ENCODE results near the gene CBARP. TPM values are rescaled to one million over a fixed set of nuclear protein-coding genes. Genes with fewer than 3 reads are reported as not detected.

CBARP gene
- total RNA-seq, 2 experiments from 2014 or later, result 0.09 to 0.13 TPM

DNA sequence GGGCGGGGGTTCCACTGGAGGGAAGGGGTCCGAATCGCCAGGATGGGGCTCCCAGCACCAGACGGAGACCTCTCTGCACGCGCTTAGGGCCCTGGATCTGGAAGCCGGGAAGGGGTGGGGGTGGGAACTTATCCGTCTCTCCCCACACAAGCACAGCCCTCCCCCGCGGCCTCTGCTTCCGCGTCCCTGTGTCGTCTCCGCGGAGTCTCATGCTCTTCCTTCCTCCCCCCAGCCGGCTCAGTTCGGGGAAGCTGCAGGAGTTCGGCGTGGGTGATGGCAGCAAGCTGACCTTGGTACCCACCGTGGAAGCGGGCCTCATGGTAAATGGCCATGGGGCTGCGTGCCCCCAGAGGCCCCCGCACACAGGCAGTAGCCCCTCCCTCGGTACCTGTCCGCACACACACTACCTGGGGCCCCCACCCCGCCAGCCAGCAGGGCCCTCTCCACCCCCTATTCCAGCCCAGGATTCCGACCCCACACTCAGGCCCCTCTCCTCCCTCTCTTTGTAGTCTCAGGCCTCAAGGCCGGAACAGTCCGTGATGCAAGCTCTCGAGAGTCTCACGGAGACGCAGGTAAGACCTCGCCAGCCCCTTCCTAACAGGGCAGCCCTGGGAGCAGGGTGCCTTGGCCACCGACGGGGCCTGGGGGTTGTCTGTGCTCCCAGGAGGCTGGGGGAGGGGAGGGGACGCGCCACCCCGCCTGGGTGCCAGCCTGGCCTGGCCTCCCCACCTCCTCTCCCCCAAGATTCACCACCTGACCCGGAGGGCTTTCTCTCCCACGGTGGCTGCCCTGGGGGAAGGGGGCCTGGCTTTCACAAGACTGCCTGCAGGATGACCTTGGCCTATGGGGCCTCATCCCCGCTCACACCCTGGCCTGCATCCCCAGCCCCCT is 13.8 kb upstream of the CBARP start:
- peaks cover 36% of the 10 kb centered on the region for H3K4me1 ChIP-seq (ENCODE audit: insufficient read depth, low read length, poor library complexity, severe bottlenecking)

GRCh38 chr19:1250437-1251260 is 12.8 kb upstream of the CBARP start:
- peak; percentile 74 for DNase-seq (ENCODE audit: low spot score)
- Histone ChIP-seq H3K27ac (ENCODE audit: low read depth, low read length, poor library complexity, severe bottlenecking) (peak overlapping the region; percentile 87), H2AFZ (ENCODE audit: low read length) (no peak overlapping the region), H4K20me1 (ENCODE audit: insufficient read depth, low read length) (0 out of 2 replicates have a peak, but pooled peaks cover 7% of the 10 kb centered on the region), H3K36me3 (ENCODE audit: insufficient read depth, low read length) (peaks cover 58% of the 10 kb centered on the region), H3K4me1 (ENCODE audit: insufficient read depth, low read length, poor library complexity, severe bottlenecking) (peaks cover 39% of the 10 kb centered on the region), H3K9me3 (ENCODE audit: low read length) (no peaks in the 10 kb centered on the region), H3K4me2 (ENCODE audit: low read length) (peak overlapping the region; percentile 100), H3K9me2 (ENCODE audit: insufficient read depth, low read length) (no peaks in the 10 kb centered on the region), H3K4me3 (ENCODE audit: low read depth, low read length, poor library complexity, severe bottlenecking) (peak overlapping the region; percentile 97), H3K79me2 (ENCODE audit: insufficient read depth, low read depth, low read length) (peaks cover 37% of the 10 kb centered on the region; the same call in 1 of the 2 replicates)
- intact Hi-C loops (cut with micrococcal nuclease; ENCODE audit: unreplicated experiment), result no loop called here
- ChIA-PET CTCF (ENCODE audit: unreplicated experiment) (no interaction called here), POLR2A (no interaction called here)
- TF ChIP-seq, protein P1, sequence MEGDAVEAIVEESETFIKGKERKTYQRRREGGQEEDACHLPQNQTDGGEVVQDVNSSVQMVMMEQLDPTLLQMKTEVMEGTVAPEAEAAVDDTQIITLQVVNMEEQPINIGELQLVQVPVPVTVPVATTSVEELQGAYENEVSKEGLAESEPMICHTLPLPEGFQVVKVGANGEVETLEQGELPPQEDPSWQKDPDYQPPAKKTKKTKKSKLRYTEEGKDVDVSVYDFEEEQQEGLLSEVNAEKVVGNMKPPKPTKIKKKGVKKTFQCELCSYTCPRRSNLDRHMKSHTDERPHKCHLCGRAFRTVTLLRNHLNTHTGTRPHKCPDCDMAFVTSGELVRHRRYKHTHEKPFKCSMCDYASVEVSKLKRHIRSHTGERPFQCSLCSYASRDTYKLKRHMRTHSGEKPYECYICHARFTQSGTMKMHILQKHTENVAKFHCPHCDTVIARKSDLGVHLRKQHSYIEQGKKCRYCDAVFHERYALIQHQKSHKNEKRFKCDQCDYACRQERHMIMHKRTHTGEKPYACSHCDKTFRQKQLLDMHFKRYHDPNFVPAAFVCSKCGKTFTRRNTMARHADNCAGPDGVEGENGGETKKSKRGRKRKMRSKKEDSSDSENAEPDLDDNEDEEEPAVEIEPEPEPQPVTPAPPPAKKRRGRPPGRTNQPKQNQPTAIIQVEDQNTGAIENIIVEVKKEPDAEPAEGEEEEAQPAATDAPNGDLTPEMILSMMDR (conservative IDR thresholded peaks at IDR 0.05; ENCODE audit: low read length), result no peak
- no peak for TF ChIP-seq EZH2phosphoT487 (IDR thresholded peaks at IDR 0.05; ENCODE audit: borderline replicate concordance, low read depth, low read length)
- BruUV-seq (replicated peaks), result no TSS peak

More for the DNA sequence above, 13.8 kb upstream of the CBARP start:
- TF ChIP-seq, protein P1 (conservative IDR thresholded peaks at IDR 0.05; ENCODE audit: low read length), result no peak
- TF ChIP-seq EZH2phosphoT487 (IDR thresholded peaks at IDR 0.05; ENCODE audit: borderline replicate concordance, low read depth, low read length), result no peak
- peak overlapping the region; percentile 100 for H3K4me2 ChIP-seq (ENCODE audit: low read length)
- intact Hi-C loops (cut with micrococcal nuclease; ENCODE audit: unreplicated experiment), result no loop called here
- no peaks in the 10 kb centered on the region for H3K9me2 ChIP-seq (ENCODE audit: insufficient read depth, low read length)
- H3K4me3 ChIP-seq (ENCODE audit: low read depth, low read length, poor library complexity, severe bottlenecking), result peak overlapping the region; percentile 97
- H3K9me3 ChIP-seq (ENCODE audit: low read length), result no peaks in the 10 kb centered on the region
- H2AFZ ChIP-seq (ENCODE audit: low read length), result no peak overlapping the region
- peaks cover 37% of the 10 kb centered on the region; the same call in 1 of the 2 replicates for H3K79me2 ChIP-seq (ENCODE audit: insufficient read depth, low read depth, low read length)
- H3K27ac ChIP-seq (ENCODE audit: low read depth, low read length, poor library complexity, severe bottlenecking), result peak overlapping the region; percentile 87
- POLR2A ChIA-PET, result interaction anchor here (0.7 kb wide), 2 partner anchors 365 to 536 kb away, joined by 3 read pairs; no protein-coding TSS in a partner anchor
- no TSS peak for BruUV-seq (replicated peaks)
- peak; percentile 71 for DNase-seq (ENCODE audit: low spot score)
- peaks cover 61% of the 10 kb centered on the region for H3K36me3 ChIP-seq (ENCODE audit: insufficient read depth, low read length)
- 0 out of 2 replicates have a peak, but pooled peaks cover 7% of the 10 kb centered on the region for H4K20me1 ChIP-seq (ENCODE audit: insufficient read depth, low read length)
- CTCF ChIA-PET (ENCODE audit: unreplicated experiment), result interaction anchor here (0.7 kb wide), 1 partner anchor 15 kb away, joined by 3 read pairs; no protein-coding TSS in a partner anchor

All from OCI-LY7 (cell line).